Measurements from ENCODE around the gene CLTCL1. TPM values are rescaled to one million over a fixed set of nuclear protein-coding genes. Genes with fewer than 3 reads are reported as not detected.
"Not testable (repeated sequence)": the region's sequence is repeated elsewhere in the genome, so short reads cannot be mapped to it uniquely, and the experiment has no call there.

The CLTCL1 gene
- 2.2 TPM for polyA plus RNA-seq
- long read RNA-seq, donor 1, result 0 reads
- long read RNA-seq, donor 2, result 0 reads
- long read RNA-seq, donor 3, result 0 reads
- long read RNA-seq, donor 4, result 0 reads
- long read RNA-seq, donor 5, result 0 reads
- long read RNA-seq, donor 6, result 0 reads
- long read RNA-seq, donor 7, result 0 reads
- long read RNA-seq, donor 8, result 0 reads
- long read RNA-seq, donor 9, result 0 reads
- long read RNA-seq, donor 10, result 0 reads
- long read RNA-seq, donor 11, result 0 reads

DNA sequence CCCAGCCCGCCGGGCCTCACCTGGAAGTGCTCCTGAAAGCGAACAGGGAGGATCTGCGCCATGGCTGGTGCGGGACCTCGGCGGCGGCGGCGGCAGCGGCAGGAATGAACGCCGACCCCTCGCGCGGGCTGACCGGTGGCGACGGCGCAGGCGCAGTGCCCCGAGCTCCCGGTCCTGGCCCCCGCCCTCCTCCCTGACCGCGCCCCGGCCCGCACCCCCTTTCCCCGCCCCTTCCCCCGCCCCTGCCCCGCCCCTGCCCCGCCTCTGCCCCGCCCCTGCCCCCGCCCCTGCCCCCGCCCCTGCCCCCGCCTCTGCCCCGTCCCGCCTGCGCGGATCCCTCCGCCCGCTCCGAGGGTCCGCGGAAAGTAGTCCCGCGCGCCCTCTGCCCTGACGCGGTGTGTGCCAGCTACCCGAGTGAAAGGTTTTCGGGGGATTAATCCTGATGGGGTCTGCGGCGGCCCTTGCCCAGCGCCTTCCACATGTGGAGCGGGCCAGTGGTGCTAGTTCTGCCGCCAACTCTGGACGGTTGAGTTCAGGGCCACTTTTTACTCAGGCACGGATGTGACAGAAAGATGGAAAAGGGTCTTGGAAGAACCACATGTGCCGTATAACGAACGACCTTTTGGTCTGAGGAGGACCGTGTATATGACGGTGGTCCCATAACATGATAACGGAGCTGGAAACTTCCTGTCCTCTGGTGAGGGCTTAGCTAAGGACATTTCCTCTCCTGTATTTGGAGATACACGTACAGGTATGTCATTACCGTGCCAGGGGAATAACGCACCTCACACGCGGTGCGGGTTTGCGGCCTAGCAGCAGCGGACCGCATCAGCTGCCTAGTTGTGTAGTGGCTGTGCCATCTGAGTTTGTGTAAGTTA lies at the start of gene CLTCL1:
Gene CLTCL1 (minus strand): TSS at position 140 of the 878 bp plus-strand sequence. CDS start 78 bp downstream, at position 62.
- no CpG with 5 or more reads among the region's 74 CpGs for WGBS (ENCODE audit: insufficient coverage, low lambda C conversion rate)
- peaks cover 4% of the 10 kb centered on the region for H3K4me1 ChIP-seq (ENCODE audit: control insufficient read depth, insufficient read depth, low read length)
- DNase-seq, result peak; percentile 38 to 91

DNA sequence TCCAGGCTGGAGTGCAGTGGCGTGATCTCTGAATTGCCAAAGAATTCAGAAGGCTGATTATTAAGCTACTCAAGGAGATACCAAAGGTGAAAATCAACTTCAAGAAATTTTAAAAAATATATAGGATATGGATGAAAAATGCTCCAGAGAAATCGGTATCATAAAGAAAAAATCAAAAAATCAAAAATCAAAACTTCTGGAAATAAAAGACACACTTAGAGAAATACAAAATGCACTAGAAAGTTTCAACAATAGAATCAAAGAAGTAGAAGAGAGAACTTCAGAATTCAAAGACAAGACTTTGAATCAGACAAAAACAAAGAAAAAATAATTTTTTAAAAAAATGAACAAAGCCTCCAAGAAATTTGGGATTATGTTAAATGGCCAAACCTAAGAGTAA lies 45.6 kb upstream of the CLTCL1 start:
- 100% methylated on average over 1 of the region's 2 CpGs for WGBS (ENCODE audit: insufficient coverage, low lambda C conversion rate)
- Histone ChIP-seq H3K27me3 (ENCODE audit: control insufficient read depth, insufficient read depth, low read length) (no peaks in the 10 kb centered on the region), H3K9me3 (ENCODE audit: control insufficient read depth, low read depth, low read length) (peaks cover 48% of the 10 kb centered on the region), H3K27ac (ENCODE audit: low read length) (no peak overlapping the region), H3K36me3 (ENCODE audit: control insufficient read depth, insufficient read depth, low read length) (peaks cover 44% of the 10 kb centered on the region), H3K4me1 (ENCODE audit: control insufficient read depth, insufficient read depth, low read length) (no peaks in the 10 kb centered on the region), H3K4me3 (ENCODE audit: low read length) (no peak overlapping the region)
- no peak for DNase-seq

More for the DNA sequence above, at the start of gene CLTCL1:
- Histone ChIP-seq H3K4me3 (ENCODE audit: low read length) (peak within 1 kb of the TSS; percentile 61), H3K27me3 (ENCODE audit: control insufficient read depth, insufficient read depth, low read length) (peaks cover 16% of the 10 kb centered on the region), H3K9me3 (ENCODE audit: control insufficient read depth, low read depth, low read length) (peaks cover 5% of the 10 kb centered on the region), H3K27ac (ENCODE audit: low read length) (no peak within 1 kb of the TSS), H3K36me3 (ENCODE audit: control insufficient read depth, insufficient read depth, low read length) (no peaks in the 10 kb centered on the region)

DNA sequence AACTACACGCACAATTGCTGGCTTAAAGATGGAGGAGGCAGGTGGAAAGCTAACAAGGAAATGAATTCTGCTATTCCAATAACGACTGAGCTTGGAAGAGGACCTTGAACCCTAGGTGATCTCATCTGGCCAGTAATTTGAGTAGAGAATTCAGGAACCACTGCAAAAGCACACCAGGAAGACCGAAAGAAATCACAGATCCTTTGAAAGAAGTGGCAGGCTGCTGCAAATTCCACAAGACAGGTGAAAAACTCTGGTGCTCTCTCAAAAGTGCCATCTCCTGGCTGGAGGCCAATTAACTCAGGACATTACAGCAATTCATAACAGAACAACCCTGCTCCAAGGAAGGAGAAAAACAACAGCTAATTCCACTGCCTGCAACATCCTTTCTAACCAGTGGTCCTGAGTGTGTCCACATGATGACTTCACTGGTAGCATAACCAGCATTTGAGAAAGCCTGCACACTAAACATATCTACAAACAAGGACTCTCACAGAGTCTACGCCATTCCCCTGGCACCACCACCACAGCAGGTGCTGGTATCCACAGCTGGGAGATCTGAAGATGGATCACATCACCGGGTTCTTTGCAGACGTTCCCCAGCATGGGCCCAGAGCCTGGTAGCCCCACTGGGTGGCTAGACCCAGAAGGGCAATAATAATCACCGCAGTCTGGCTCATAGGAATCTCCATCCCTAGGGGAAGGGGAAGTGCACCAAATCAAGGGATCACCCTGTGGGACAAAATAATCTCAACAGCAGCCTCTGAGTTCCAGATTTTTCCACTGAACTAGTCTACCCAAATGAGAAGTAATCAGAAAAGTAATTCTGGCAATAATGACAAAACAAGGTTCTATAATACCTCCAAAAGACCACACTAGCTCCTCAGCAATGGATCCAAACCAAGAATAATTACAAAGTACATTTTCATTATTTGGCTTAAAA lies 44.9 kb upstream of the CLTCL1 start:
- no peak for DNase-seq
- H3K4me1 ChIP-seq (ENCODE audit: control insufficient read depth, insufficient read depth, low read length), result no peaks in the 10 kb centered on the region
- WGBS (ENCODE audit: insufficient coverage, low lambda C conversion rate), result 94% methylated on average over 3 of the region's 7 CpGs
- no peaks in the 10 kb centered on the region for H3K27me3 ChIP-seq (ENCODE audit: control insufficient read depth, insufficient read depth, low read length)
- peaks cover 51% of the 10 kb centered on the region for H3K36me3 ChIP-seq (ENCODE audit: control insufficient read depth, insufficient read depth, low read length)
- no peak overlapping the region for H3K27ac ChIP-seq (ENCODE audit: low read length)
- no peak overlapping the region for H3K4me3 ChIP-seq (ENCODE audit: low read length)
- peaks cover 54% of the 10 kb centered on the region for H3K9me3 ChIP-seq (ENCODE audit: control insufficient read depth, low read depth, low read length)

DNA sequence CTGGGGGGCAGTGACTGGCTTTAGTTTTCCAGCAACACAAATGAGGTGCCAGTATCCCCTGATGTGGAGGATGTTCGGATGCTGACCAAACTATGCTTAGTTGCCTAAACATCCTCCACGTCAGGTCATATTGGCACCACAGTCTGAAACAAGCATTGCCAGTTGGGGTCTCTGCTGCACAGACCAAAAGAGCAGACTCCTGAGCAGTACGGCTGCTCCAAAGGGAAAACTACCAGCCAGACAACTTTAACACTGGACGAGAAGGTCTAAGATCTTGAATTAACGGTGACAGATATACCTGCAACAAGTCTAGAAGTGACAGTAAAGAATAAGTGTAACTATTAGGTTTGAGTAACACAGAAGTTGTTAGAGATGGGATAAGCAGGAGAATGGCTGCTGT lies 40.5 kb upstream of the CLTCL1 start:
- Histone ChIP-seq H3K27me3 (ENCODE audit: control insufficient read depth, insufficient read depth, low read length) (no peaks in the 10 kb centered on the region), H3K27ac (ENCODE audit: low read length) (no peak overlapping the region), H3K36me3 (ENCODE audit: control insufficient read depth, insufficient read depth, low read length) (peaks cover 60% of the 10 kb centered on the region), H3K4me3 (ENCODE audit: low read length) (no peak overlapping the region), H3K9me3 (ENCODE audit: control insufficient read depth, low read depth, low read length) (peaks cover 66% of the 10 kb centered on the region), H3K4me1 (ENCODE audit: control insufficient read depth, insufficient read depth, low read length) (no peaks in the 10 kb centered on the region)
- DNase-seq, result no peak
- no CpG with 5 or more reads among the region's 5 CpGs for WGBS (ENCODE audit: insufficient coverage, low lambda C conversion rate)

DNA sequence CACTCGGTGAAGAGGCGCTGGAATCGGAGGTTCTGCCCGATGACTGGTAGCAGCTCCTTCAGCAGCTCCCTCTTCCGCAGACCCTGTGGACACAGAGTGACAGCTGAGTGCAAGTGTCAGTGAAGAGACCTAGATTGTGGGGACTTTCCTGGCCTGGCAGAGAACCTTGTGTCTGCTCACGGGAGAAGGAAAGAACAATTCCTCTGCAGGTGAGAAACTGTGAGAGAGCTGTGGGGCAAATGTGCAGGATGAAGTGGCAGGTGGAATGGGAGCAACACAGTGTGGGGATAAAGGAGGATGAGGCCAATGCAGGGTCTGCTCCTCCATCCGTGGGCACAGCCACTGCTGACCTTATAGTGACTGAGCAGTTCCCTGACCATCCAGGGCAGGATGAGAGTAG lies 40.0 kb upstream of the CLTCL1 start:
- H3K27ac ChIP-seq (ENCODE audit: low read length), result no peak overlapping the region
- H3K9me3 ChIP-seq (ENCODE audit: control insufficient read depth, low read depth, low read length), result peaks cover 62% of the 10 kb centered on the region
- no peaks in the 10 kb centered on the region for H3K4me1 ChIP-seq (ENCODE audit: control insufficient read depth, insufficient read depth, low read length)
- H3K4me3 ChIP-seq (ENCODE audit: low read length), result no peak overlapping the region
- DNase-seq, result no peak
- peaks cover 55% of the 10 kb centered on the region for H3K36me3 ChIP-seq (ENCODE audit: control insufficient read depth, insufficient read depth, low read length)
- no peaks in the 10 kb centered on the region for H3K27me3 ChIP-seq (ENCODE audit: control insufficient read depth, insufficient read depth, low read length)
- no CpG with 5 or more reads among the region's 7 CpGs for WGBS (ENCODE audit: insufficient coverage, low lambda C conversion rate)

DNA sequence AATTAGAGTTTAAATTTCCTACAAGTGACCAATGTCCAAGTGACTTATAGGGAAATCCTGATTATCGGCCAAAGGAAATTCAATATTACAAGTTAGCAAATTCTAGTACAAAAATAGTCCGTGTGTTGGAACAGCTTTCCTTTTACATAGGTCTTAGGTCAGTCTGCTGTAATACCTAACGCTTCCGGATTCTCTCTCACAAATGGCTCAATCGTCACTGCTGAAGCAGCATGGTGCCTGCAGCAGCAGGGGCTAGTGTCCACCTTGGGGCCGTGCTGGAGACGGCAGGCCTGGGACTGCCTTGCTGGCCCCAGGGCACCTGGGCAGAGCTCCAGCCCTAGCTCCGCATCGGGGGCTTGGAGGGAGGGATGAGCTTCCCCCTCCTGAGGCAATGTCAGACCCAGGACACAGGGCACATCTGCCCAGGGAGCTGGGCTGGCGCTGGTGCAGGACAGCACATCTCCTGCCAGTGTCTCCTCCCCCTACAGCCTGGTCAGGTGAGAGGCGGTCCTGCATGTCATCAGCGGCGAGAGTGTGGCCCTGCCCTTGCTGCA lies 39.4 kb upstream of the CLTCL1 start:
- no peak for DNase-seq
- Histone ChIP-seq H3K36me3 (ENCODE audit: control insufficient read depth, insufficient read depth, low read length) (peaks cover 49% of the 10 kb centered on the region), H3K9me3 (ENCODE audit: control insufficient read depth, low read depth, low read length) (peaks cover 57% of the 10 kb centered on the region), H3K27ac (ENCODE audit: low read length) (no peak overlapping the region), H3K4me3 (ENCODE audit: low read length) (no peak overlapping the region), H3K4me1 (ENCODE audit: control insufficient read depth, insufficient read depth, low read length) (no peaks in the 10 kb centered on the region), H3K27me3 (ENCODE audit: control insufficient read depth, insufficient read depth, low read length) (no peaks in the 10 kb centered on the region)
- 100% methylated on average over 1 of the region's 13 CpGs for WGBS (ENCODE audit: insufficient coverage, low lambda C conversion rate)

DNA sequence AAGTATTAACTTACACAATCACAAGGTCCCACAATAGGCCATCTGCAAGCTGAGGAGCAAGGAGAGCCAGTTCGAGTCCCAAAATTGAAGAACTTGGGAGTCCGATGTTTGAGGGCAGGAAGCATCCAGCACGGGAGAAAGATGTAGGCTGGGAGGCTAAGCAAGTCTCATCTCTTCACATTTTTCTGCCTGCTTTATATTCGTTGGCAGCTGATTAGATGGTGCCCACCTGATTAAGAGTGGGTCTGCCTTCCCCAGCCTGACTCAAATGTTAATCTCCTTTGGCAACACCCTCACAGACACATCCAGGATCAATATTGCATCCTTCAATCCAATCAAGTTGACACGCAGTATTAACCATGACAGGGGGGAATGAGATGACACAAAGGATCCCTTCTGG lies 38.7 kb upstream of the CLTCL1 start:
- Histone ChIP-seq H3K36me3 (ENCODE audit: control insufficient read depth, insufficient read depth, low read length) (peaks cover 45% of the 10 kb centered on the region), H3K9me3 (ENCODE audit: control insufficient read depth, low read depth, low read length) (peaks cover 49% of the 10 kb centered on the region)
- not testable (repeated sequence) for H3K27ac ChIP-seq (ENCODE audit: low read length); H3K4me3 ChIP-seq (ENCODE audit: low read length); DNase-seq; H3K27me3 ChIP-seq (ENCODE audit: control insufficient read depth, insufficient read depth, low read length); H3K4me1 ChIP-seq (ENCODE audit: control insufficient read depth, insufficient read depth, low read length)
- no CpG with 5 or more reads among the region's 5 CpGs for WGBS (ENCODE audit: insufficient coverage, low lambda C conversion rate)

DNA sequence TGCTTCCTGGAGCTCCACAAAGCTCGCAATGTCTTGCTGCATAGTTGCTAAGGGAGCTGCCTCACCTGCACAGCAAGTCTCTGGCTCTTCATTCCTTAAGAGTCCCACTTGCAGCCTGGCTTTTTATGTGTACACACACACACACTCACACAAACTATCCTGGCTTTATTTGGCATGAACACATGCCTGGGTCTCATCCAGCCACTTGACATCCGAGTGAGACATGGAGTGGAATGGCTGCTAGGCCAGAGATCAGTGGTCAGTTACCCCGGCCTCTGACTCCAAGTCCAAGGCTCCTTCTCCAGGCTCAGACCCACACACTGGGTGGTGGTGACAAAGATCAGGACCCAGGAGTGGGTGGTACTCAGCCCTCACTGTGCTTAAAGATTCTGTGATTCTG lies 37.9 kb upstream of the CLTCL1 start:
- no CpG with 5 or more reads among the region's 3 CpGs for WGBS (ENCODE audit: insufficient coverage, low lambda C conversion rate)

DNA sequence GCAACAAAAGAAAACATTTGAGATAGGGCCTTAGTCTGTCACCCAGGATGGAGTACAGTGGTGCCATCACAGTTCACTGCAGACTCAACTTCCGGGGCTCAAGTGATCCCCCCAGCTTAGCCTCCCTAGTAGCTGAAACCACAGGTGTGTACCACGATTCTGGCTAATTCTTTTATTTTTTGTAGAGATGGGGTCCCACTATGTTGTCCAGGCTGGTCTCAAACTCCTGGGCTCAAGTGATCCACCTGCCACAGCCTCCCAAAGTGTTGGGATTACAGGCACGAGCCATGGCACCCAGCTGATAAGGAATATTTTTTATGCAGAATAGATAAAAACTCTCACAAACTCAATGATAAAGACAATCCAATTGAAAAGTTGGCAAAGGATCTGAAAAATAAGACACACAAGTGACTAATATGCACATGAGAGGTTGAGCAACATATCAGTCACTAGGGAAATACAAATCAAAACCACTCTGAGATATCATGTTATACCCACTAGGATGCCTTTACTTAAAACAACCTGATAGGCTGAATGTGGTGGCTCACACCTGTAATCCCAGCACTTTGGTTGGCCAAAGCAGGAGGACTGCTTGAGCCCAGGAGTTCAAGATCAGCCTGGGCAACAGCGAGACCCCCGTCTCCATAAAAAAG lies 33.9 kb upstream of the CLTCL1 start:
- H3K4me3 ChIP-seq (ENCODE audit: low read length), result no peak overlapping the region
- no peaks in the 10 kb centered on the region for H3K4me1 ChIP-seq (ENCODE audit: control insufficient read depth, insufficient read depth, low read length)
- no CpG with 5 or more reads among the region's 5 CpGs for WGBS (ENCODE audit: insufficient coverage, low lambda C conversion rate)
- peaks cover 21% of the 10 kb centered on the region for H3K9me3 ChIP-seq (ENCODE audit: control insufficient read depth, low read depth, low read length)
- DNase-seq, result no peak
- no peak overlapping the region for H3K27ac ChIP-seq (ENCODE audit: low read length)
- H3K36me3 ChIP-seq (ENCODE audit: control insufficient read depth, insufficient read depth, low read length), result peaks cover 17% of the 10 kb centered on the region
- H3K27me3 ChIP-seq (ENCODE audit: control insufficient read depth, insufficient read depth, low read length), result no peaks in the 10 kb centered on the region

More for the DNA sequence above, 37.9 kb upstream of the CLTCL1 start:
- Histone ChIP-seq H3K4me1 (ENCODE audit: control insufficient read depth, insufficient read depth, low read length) (no peaks in the 10 kb centered on the region), H3K9me3 (ENCODE audit: control insufficient read depth, low read depth, low read length) (peaks cover 42% of the 10 kb centered on the region), H3K4me3 (ENCODE audit: low read length) (no peak overlapping the region), H3K27ac (ENCODE audit: low read length) (no peak overlapping the region), H3K36me3 (ENCODE audit: control insufficient read depth, insufficient read depth, low read length) (peaks cover 39% of the 10 kb centered on the region), H3K27me3 (ENCODE audit: control insufficient read depth, insufficient read depth, low read length) (no peaks in the 10 kb centered on the region)
- DNase-seq, result no peak
